ENCODE results near the gene MAP3K20. TPM values are rescaled to one million over a fixed set of nuclear protein-coding genes. Genes with fewer than 3 reads are reported as not detected.

Gene MAP3K20
- total and polyA plus RNA-seq, 10 of the 15 experiments (the other 5 are each of a cell fraction or from before 2014, with no cell fraction given) = 0.04 to 5.6 (median 2.3) TPM

DNA sequence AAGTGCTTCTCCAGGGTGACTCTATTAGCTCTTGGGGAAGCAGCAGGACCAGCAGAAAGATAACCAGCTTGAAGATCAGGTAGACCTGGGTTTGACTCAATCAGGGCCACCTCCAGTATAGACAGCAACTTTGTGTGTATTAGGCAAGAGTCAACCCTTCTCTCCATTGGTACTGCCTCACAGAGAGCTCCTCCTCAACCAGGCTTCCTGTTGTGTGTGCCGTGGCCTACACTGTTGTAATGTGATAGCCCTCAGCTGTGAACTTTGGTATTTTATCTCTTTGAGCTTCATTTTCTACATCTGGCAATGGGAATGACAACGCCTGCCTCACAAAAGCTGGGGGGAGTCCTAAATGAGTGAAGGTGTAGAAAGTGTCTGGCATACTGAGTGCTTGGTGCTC is 17.0 kb upstream of the MAP3K20 start:
- Histone ChIP-seq H3K36me3 (ENCODE audit: control insufficient read depth in 2 of 2, insufficient read depth in 2 of 2, low read length in 1 of 2) (no peaks in the 10 kb centered on the region), H3K4me3 (no peak overlapping the region), H4K20me1 (ENCODE audit: control insufficient read depth, insufficient read depth) (no peaks in the 10 kb centered on the region), H3K9me3 (replicated peaks; ENCODE audit: control insufficient read depth, insufficient read depth, low read length) (no peaks in the 10 kb centered on the region), H3K4me2 (ENCODE audit: control insufficient read depth, insufficient read depth) (no peak overlapping the region), H3K9ac (ENCODE audit: control insufficient read depth, insufficient read depth, low read length) (no peak overlapping the region), H3K4me1 (ENCODE audit: control insufficient read depth, insufficient read depth, low read length) (no peaks in the 10 kb centered on the region), H3K79me2 (ENCODE audit: control insufficient read depth, insufficient read depth, low read length) (no peaks in the 10 kb centered on the region), H3K27ac (ENCODE audit: control insufficient read depth, insufficient read depth) (no peak overlapping the region), H2AFZ (ENCODE audit: control insufficient read depth, low read depth, low read length) (no peak overlapping the region), H3K27me3 (replicated peaks in 1 of 2; ENCODE audit: control insufficient read depth in 2 of 2, insufficient read depth in 2 of 2, low read length in 1 of 2) (peaks cover 0 to 2% of the 10 kb centered on the region in 2 experiments; a peak in 1 of 4 replicates)
- ChIA-PET POLR2A (no interaction called here), SMC1A (ENCODE audit: uncharacterized antibody, unreplicated experiment) (no interaction called here), CTCF (no interaction called here), RAD21 (ENCODE audit: unreplicated experiment) (no interaction called here)
- in situ Hi-C loops (cut with MboI) = no loop called here
- ATAC-seq (no peak), DNase-seq (ENCODE audit: low read depth, low spot score) (no peak), FAIRE-seq (no peak)
- no TSS peak for BruUV-seq (replicated peaks)
- WGBS (ENCODE audit: insufficient coverage, insufficient replicate concordance, low lambda C conversion rate, missing lambda C conversion rate) = 47% methylated on average over 2 of the region's 2 CpGs
- no peak for TF ChIP-seq E2F4 (IDR thresholded peaks at IDR 0.05; ENCODE audit: low read depth, low read length)
- no peak for TF ChIP-seq EZH2 (IDR thresholded peaks at IDR 0.05; ENCODE audit: borderline replicate concordance, control insufficient read depth, low read depth, low read length)
- TF ChIP-seq HDGF (IDR thresholded peaks at IDR 0.05) = no peak
- no peak for TF ChIP-seq CHD1 (IDR thresholded peaks at IDR 0.05; ENCODE audit: low read depth, low read length)
- TF ChIP-seq, protein P1, sequence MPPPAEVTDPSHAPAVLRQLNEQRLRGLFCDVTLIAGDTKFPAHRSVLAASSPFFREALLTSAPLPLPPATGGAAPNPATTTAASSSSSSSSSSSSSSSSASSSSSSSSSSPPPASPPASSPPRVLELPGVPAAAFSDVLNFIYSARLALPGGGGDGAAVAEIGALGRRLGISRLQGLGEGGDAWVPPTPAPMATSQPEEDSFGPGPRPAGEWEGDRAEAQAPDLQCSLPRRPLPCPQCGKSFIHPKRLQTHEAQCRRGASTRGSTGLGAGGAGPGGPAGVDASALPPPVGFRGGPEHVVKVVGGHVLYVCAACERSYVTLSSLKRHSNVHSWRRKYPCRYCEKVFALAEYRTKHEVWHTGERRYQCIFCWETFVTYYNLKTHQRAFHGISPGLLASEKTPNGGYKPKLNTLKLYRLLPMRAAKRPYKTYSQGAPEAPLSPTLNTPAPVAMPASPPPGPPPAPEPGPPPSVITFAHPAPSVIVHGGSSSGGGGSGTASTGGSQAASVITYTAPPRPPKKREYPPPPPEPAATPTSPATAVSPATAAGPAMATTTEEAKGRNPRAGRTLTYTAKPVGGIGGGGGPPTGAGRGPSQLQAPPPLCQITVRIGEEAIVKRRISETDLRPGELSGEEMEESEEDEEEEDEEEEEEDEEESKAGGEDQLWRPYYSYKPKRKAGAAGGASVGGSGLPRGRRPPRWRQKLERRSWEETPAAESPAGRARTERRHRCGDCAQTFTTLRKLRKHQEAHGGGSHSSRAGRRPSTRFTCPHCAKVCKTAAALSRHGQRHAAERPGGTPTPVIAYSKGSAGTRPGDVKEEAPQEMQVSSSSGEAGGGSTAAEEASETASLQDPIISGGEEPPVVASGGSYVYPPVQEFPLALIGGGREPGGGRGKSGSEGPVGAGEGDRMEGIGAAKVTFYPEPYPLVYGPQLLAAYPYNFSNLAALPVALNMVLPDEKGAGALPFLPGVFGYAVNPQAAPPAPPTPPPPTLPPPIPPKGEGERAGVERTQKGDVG (CRISPR knock-in tag; IDR thresholded peaks at IDR 0.05) = no peak
- TF ChIP-seq IKZF1 (conservative IDR thresholded peaks at IDR 0.05) = no peak
- no peak for TF ChIP-seq LARP7 (IDR thresholded peaks at IDR 0.05)
- intact Hi-C loops (cut with micrococcal nuclease; ENCODE audit: unreplicated experiment) = no loop called here
